Measurements from ENCODE around the gene MZT2B. TPM values are rescaled to one million over a fixed set of nuclear protein-coding genes. Genes with fewer than 3 reads are reported as not detected.

Gene MZT2B
- total RNA-seq, 1 experiment from 2014 or later = 198 TPM

DNA sequence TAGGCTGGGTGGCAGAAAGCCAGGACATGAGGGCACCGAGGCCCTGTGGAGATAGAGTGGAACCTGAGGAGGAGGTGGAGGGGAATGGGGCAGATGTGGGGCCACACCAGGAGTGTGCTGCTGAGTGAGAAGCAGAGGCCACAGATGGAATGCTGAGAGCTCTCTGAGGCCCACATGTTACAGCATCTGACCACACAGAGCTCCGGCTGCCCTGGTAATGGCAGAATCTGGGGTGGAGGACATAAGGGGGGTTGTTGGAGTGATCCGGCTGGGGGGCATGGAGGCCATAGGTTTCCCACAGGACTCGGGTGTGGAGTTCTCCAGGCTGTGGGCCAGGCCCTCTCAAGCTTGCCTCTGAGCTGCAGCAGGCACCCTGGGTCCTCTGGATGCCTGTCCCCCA, 3.8 kb downstream of the MZT2B start:
- no peak overlapping the region for H3K14ac ChIP-seq (ENCODE audit: insufficient read depth, low read length)
- H3K27me3 Mint-ChIP-seq (ENCODE audit: low read depth) = no peaks in the 10 kb centered on the region
- H3K79me2 ChIP-seq (ENCODE audit: insufficient read depth, low read length) = peaks cover 2% of the 10 kb centered on the region; the same call in 1 of the 2 replicates
- TF ChIP-seq, protein P1, sequence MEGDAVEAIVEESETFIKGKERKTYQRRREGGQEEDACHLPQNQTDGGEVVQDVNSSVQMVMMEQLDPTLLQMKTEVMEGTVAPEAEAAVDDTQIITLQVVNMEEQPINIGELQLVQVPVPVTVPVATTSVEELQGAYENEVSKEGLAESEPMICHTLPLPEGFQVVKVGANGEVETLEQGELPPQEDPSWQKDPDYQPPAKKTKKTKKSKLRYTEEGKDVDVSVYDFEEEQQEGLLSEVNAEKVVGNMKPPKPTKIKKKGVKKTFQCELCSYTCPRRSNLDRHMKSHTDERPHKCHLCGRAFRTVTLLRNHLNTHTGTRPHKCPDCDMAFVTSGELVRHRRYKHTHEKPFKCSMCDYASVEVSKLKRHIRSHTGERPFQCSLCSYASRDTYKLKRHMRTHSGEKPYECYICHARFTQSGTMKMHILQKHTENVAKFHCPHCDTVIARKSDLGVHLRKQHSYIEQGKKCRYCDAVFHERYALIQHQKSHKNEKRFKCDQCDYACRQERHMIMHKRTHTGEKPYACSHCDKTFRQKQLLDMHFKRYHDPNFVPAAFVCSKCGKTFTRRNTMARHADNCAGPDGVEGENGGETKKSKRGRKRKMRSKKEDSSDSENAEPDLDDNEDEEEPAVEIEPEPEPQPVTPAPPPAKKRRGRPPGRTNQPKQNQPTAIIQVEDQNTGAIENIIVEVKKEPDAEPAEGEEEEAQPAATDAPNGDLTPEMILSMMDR (conservative IDR thresholded peaks at IDR 0.05) = no peak
- H4K91ac ChIP-seq (ENCODE audit: insufficient read length, low read depth, low read length) = no peak overlapping the region
- no peak overlapping the region for H3K4me2 ChIP-seq (ENCODE audit: insufficient read depth, insufficient read length, low read length)
- no CpG with 5 or more reads among the region's 4 CpGs for WGBS (ENCODE audit: extremely low coverage, insufficient read length, low lambda C conversion rate)
- no peak overlapping the region for H3K18ac ChIP-seq (ENCODE audit: insufficient read length, low read depth, low read length)
- no peak overlapping the region for H2BK5ac ChIP-seq (ENCODE audit: insufficient read length, low read length)
- no peak overlapping the region for H2AK5ac ChIP-seq (ENCODE audit: insufficient read length, low read length)
- no peak overlapping the region for H3T11ph ChIP-seq (ENCODE audit: low read length)
- H2BK12ac ChIP-seq (ENCODE audit: insufficient read length, low read depth, low read length) = no peak overlapping the region
- H3K4me3 Mint-ChIP-seq = no peak overlapping the region
- no peak overlapping the region for H2BK20ac ChIP-seq (ENCODE audit: low read depth, low read length, poor library complexity, severe bottlenecking)
- no peaks in the 10 kb centered on the region for H3K79me1 ChIP-seq (ENCODE audit: insufficient read depth, low read depth, low read length, poor library complexity, severe bottlenecking)
- H3K9ac ChIP-seq (ENCODE audit: extremely low read depth, insufficient read length, low read length) = no peak overlapping the region
- H3K9me3 ChIP-seq (ENCODE audit: control insufficient read depth, low read depth, low read length) = no peaks in the 10 kb centered on the region
- DNase-seq = no peak
- peaks cover 4 to 13% of the 10 kb centered on the region in 2 experiments; a peak in 3 of 4 replicates for H3K4me1 Mint-ChIP-seq
- H3K4ac ChIP-seq (ENCODE audit: low read depth, low read length) = no peak overlapping the region
- no peak overlapping the region for H3K56ac ChIP-seq (ENCODE audit: insufficient read length, low read depth, low read length)
- peak overlapping the region in 1 of 3 experiments; percentile 48; a peak in 1 of 7 replicates for H3K27ac Mint-ChIP-seq
- H3K23ac ChIP-seq (ENCODE audit: insufficient read length, low read depth, low read length) = no peak overlapping the region
- H3K4me1 ChIP-seq (ENCODE audit: insufficient read depth, low read length) = no peaks in the 10 kb centered on the region
- no peaks in the 10 kb centered on the region for H3K9me3 Mint-ChIP-seq
- H4K8ac ChIP-seq (replicated peaks; ENCODE audit: insufficient read length, low read depth, low read length) = no peak overlapping the region
- H3K27me3 ChIP-seq (ENCODE audit: insufficient read depth, low read length) = no peaks in the 10 kb centered on the region
- peaks cover 1 to 18% (median 14%) of the 10 kb centered on the region in 3 experiments; a peak in 5 of 7 replicates for H3K36me3 Mint-ChIP-seq (ENCODE audit: insufficient read depth in 1 of 3, low read depth in 3 of 3)
- H4K20me1 ChIP-seq (ENCODE audit: control insufficient read depth, insufficient read depth, insufficient read length) = no peaks in the 10 kb centered on the region
- H4K5ac ChIP-seq (ENCODE audit: insufficient read length, low read depth, low read length) = no peak overlapping the region
- no peak overlapping the region for H3K27ac ChIP-seq (ENCODE audit: insufficient read length, low read depth, low read length)
- no peak overlapping the region for H2AFZ ChIP-seq (ENCODE audit: low read length)
- H2BK15ac ChIP-seq (ENCODE audit: low read depth, low read length) = no peak overlapping the region
- no peak overlapping the region for H2BK120ac ChIP-seq (ENCODE audit: low read depth, low read length, poor library complexity, severe bottlenecking)
- H3K23me2 ChIP-seq (ENCODE audit: insufficient read length, low read depth, low read length, poor library complexity, severe bottlenecking) = no peaks in the 10 kb centered on the region

All from H9 (cell line).